SH-SY5Y (cell line): ENCODE data around the gene VPS9D1.

Experiments
- GATA2 ChIP-seq: IDR thresholded peaks from 2 replicates; pipeline ENCODE4 v1.6.1; 2011; ENCODE audit warnings: mild to moderate bottlenecking, low read depth, low read length
- GATA3 ChIP-seq: IDR thresholded peaks from 2 replicates; pipeline ENCODE4 v1.6.1; 2011; ENCODE audit warnings: low read depth, mild to moderate bottlenecking, low read length, moderate library complexity

GRCh38 chr16:89704281-89704680 is 16.4 kb downstream of the VPS9D1 start:
- no peak for TF ChIP-seq GATA2
- TF ChIP-seq GATA3 = no peak
